Neutrophil (primary cell): Measurements from ENCODE around the gene ERN1.
A peak's percentile ranks its signal among the peaks of the same experiment; 100 is the strongest.
"Not testable (repeated sequence)": the region's sequence is repeated elsewhere in the genome, so short reads cannot be mapped to it uniquely, and the experiment has no call there.

Experiments
- H3K27ac ChIP-seq: fragments of 200-600 bp; sonication (generic); 2 replicates; pipeline ENCODE4 v1.5.1; 2016; ENCODE audit warnings: mild to moderate bottlenecking, moderate library complexity
- H3K27me3 ChIP-seq: fragments of 200-600 bp; sonication (generic); 2 replicates; pipeline ENCODE4 v1.6.0; 2016; ENCODE audit warnings: mild to moderate bottlenecking
- H3K36me3 ChIP-seq: fragments of 200-600 bp; sonication (generic); 2 replicates; pipeline ENCODE4 v1.5.1; 2017
- H3K4me1 ChIP-seq, 2 experiments: fragments of 200-600 bp in 1 of 2; sonication (generic) in 1 of 2; 1 replicate in 1 of 2; 2 replicates in 1 of 2; pipeline versions ENCODE4 v1.5.1 to v1.6.1; 2013 to 2016; ENCODE audit warnings: low read depth in 1 of 2, low read length in 1 of 2, mild to moderate bottlenecking in 1 of 2, moderate library complexity in 1 of 2; ENCODE audit not compliant: control insufficient read depth in 1 of 2, insufficient read depth in 1 of 2
- H3K4me3 ChIP-seq, 2 experiments: fragments of 200-600 bp in 1 of 2; sonication (generic) in 1 of 2; 1 replicate in 1 of 2; 2 replicates in 1 of 2; pipeline ENCODE4 v1.5.1; 2013 to 2016; ENCODE audit warnings: low read depth in 1 of 2, low read length in 1 of 2, mild to moderate bottlenecking in 1 of 2, moderate library complexity in 1 of 2
- H3K9me3 ChIP-seq: fragments of 200-600 bp; sonication (generic); 2 replicates; pipeline ENCODE4 v1.5.1; 2016
- TF ChIP-seq, protein P1 (sequence below): fragments of 200-600 bp; sonication (generic); IDR thresholded peaks from 2 replicates; pipeline ENCODE4 v1.5.1; 2016; ENCODE audit warnings: antibody characterized with exemption

The ERN1 gene

DNA sequence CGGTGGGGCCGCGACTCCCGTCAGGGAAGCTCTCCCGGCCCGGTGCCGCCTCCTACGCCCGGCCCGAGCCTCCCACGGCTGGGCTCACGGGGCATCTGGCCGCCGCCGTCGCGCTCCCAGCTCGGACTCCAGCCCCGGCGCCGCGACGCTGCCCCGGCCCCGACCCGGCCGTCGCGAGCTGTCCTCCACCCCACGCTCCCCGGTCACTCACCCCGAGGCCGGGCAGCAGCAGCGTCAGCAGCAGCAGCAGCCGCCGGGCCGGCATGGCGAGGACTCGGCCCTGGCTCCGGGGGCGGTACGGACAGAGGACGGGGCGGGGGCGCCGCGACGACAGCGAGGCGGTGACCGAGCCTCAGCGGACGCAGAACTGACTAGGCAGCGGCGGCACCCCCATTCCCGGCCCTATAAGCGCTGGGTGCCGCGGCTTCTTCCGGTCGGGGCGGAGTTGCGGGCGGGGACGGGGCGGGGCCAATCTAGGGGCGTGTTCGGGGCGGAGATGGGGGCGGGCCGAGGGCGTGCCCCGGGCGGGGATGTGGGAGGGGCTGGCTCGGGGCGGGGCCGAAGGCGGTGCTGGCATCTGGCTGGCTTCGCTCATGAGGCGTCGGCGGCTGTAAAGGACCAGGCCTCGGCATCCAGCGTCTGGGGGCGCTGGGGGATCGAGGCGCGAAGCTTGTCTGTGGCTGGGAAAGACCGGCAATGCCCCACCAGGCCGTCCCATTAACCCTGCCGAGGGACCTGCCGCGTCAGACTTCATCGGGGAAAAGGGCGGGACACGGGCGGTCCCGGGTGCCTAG lies at the start of gene ERN1:
Gene ERN1, minus strand, starts transcription at position 380 of the 794 bp plus-strand sequence. Its CDS starts 115 bp downstream, at position 265.
- Histone ChIP-seq H3K27me3 (no peaks in the 10 kb centered on the region), H3K4me1 (peaks cover 18 to 20% of the 10 kb centered on the region in 2 experiments), H3K27ac (peak within 1 kb of the TSS; percentile 98), H3K4me3 (peak within 1 kb of the TSS; percentile 83 to 87), H3K9me3 (no peaks in the 10 kb centered on the region), H3K36me3 (no peaks in the 10 kb centered on the region)
- TF ChIP-seq, protein P1, sequence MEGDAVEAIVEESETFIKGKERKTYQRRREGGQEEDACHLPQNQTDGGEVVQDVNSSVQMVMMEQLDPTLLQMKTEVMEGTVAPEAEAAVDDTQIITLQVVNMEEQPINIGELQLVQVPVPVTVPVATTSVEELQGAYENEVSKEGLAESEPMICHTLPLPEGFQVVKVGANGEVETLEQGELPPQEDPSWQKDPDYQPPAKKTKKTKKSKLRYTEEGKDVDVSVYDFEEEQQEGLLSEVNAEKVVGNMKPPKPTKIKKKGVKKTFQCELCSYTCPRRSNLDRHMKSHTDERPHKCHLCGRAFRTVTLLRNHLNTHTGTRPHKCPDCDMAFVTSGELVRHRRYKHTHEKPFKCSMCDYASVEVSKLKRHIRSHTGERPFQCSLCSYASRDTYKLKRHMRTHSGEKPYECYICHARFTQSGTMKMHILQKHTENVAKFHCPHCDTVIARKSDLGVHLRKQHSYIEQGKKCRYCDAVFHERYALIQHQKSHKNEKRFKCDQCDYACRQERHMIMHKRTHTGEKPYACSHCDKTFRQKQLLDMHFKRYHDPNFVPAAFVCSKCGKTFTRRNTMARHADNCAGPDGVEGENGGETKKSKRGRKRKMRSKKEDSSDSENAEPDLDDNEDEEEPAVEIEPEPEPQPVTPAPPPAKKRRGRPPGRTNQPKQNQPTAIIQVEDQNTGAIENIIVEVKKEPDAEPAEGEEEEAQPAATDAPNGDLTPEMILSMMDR: no peak

GRCh38 chr17:64179024-64179423 lies 49.1 kb upstream of the ERN1 start:
- H3K36me3 ChIP-seq, H3K27me3 ChIP-seq, H3K4me3 ChIP-seq, H3K9me3 ChIP-seq: not testable (repeated sequence)
- Histone ChIP-seq H3K4me1 (peaks cover 75 to 79% of the 10 kb centered on the region in 2 experiments), H3K27ac (peak overlapping the region; percentile 86)

DNA sequence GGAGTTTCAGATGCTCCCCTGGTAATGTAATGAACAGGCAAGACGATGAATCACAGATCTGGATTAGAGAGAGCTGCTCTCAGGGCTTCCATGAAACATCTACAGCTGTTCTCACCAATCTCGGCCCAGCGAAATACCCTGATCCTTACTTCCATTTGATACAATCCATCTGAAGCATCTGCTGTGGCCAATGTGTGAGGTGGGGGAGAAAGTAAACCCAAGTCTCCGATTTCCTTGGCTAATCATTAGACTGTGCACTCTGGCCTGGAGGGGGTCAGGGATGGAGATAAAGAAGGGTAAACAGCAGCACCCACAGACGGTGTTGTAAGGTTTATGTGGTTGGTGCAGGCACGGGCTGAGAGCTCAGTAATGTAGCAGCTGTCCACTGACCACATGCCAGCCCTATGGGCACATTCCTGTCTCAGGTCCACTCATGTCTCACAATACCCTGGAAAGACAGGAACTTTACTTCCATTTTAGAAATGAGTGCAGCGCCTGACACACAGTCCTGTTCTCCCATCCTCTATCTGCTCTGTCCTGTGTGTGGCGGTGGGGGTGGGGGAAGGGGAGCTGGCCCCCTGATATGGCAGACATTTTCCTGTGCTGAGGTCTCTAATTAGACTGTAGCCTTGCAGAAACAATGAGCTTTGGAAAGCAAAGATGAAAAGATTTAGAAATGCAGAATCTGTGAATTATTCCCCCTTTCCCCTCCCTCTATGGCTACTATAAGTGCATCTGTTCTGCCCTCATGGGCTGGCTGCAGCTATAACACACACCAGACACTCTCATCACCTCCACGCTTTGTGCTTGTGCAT lies 48.3 kb upstream of the ERN1 start:
- no peaks in the 10 kb centered on the region for H3K27me3 ChIP-seq
- H3K4me3 ChIP-seq: no peak overlapping the region
- no peaks in the 10 kb centered on the region for H3K36me3 ChIP-seq
- peaks cover 83 to 87% of the 10 kb centered on the region in 2 experiments for H3K4me1 ChIP-seq
- TF ChIP-seq, protein P1: no peak
- peak overlapping the region; percentile 86 for H3K27ac ChIP-seq
- H3K9me3 ChIP-seq: no peaks in the 10 kb centered on the region

GRCh38 chr17:64177311-64178010 lies 47.5 kb upstream of the ERN1 start:
- TF ChIP-seq, protein P1: no peak
- Histone ChIP-seq H3K27me3 (no peaks in the 10 kb centered on the region), H3K36me3 (no peaks in the 10 kb centered on the region), H3K4me1 (peaks cover 83 to 92% of the 10 kb centered on the region in 2 experiments), H3K9me3 (no peaks in the 10 kb centered on the region), H3K27ac (peak overlapping the region; percentile 86), H3K4me3 (no peak overlapping the region)

- Histone ChIP-seq H3K4me3 (no peak overlapping the region), H3K27me3 (no peaks in the 10 kb centered on the region), H3K4me1 (peaks cover 74 to 86% of the 10 kb centered on the region in 2 experiments), H3K36me3 (no peaks in the 10 kb centered on the region), H3K9me3 (no peaks in the 10 kb centered on the region), H3K27ac (peak overlapping the region; percentile 86)
- TF ChIP-seq, protein P1: no peak
These were observed 46.6 kb upstream of the ERN1 start for GRCh38 chr17:64176556-64176955.
